Activated CD8-positive, alpha-beta memory T cell treated with anti-CD3 and anti-CD28 coated beads for 36 hours (primary cell): ENCODE data around the gene ATF5. TPM values are rescaled to one million over a fixed set of nuclear protein-coding genes. Genes with fewer than 3 reads are reported as not detected.
"Not testable (repeated sequence)": the region's sequence is repeated elsewhere in the genome, so short reads cannot be mapped to it uniquely, and the experiment has no call there.

ENCODE experiments used
- CTCF ChIA-PET: fragments of 350-600 bp; sonication (Branson Sonifier 250); formaldehyde crosslinking; loops from one replicate; lab custom pipeline; 2021; ENCODE audit warnings: antibody characterized with exemption; lab: Charles Lee
- POLR2A ChIA-PET: fragments of 350-600 bp; sonication (Branson Sonifier 250); formaldehyde crosslinking; loops from one replicate; lab custom pipeline; 2021; ENCODE audit warnings: antibody characterized with exemption; lab: Charles Lee
- total RNA-seq, 2 experiments: library from RNA; stranded (reverse); gene quantifications; one replicate each; pipeline ENCODE4 v1.2.3, GENCODE V29; 2021

The ATF5 gene
- total RNA-seq, 2 experiments from 2014 or later: 34.2 to 38.1 TPM

- ChIA-PET CTCF (no interaction called here), POLR2A (no interaction called here)
These were observed 22.9 kb downstream of the ATF5 start for GRCh38 chr19:49951806-49952478.

- ChIA-PET CTCF (no interaction called here), POLR2A (no interaction called here)
These were observed 23.5 kb downstream of the ATF5 start for GRCh38 chr19:49952479-49952836.

DNA sequence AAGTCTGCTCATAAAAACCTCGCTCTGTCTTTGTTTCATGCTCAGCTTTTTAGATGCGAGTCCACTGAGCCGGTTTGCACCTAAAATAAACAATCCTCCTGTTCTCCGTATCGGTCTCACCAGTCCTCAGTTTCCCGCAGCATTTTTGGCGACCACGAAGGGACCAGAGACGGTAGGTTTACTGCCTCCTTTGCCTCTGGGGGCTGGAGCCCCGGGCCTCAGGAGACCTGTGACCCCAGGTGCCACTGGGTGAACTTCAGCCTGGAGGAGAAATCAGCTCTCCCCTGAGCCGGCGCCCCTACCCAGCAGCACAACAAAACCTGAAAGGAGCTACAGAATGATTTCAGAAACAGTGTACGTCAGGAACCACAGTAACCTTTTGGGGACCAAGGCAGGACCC, 23.9 kb downstream of the ATF5 start:
- ChIA-PET CTCF (interaction anchor here (2.6 kb wide), 1 partner anchor 15 kb away, joined by 13 read pairs; no protein-coding TSS in a partner anchor), POLR2A (no interaction called here)

DNA sequence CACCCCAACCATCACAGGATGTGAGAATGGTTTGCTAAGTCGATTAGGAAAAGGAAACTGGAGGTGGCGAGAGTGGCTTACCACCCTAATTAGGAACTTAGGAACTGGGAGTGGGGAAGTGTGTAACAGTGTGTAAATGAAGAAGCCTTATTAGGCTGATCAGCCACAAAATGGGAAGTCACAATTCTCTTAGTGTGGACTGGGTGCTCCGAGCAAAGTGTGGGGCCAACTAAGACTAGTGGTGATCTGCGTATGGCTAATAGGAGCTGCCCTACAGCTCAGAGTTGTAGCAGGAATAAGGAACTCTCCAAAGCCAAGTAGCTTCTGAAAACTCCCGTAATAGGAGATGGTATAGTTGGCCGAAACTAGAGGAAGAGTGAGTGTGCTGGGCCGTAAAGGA, 24.4 kb downstream of the ATF5 start:
- ChIA-PET POLR2A (no interaction called here), CTCF (interaction anchor here (0.9 to 2.6 kb wide), 2 partner anchors 16 to 30 kb away, joined by 5 to 13 read pairs; no protein-coding TSS in a partner anchor)

- CTCF ChIA-PET: interaction anchor here (0.9 to 2.6 kb wide), 2 partner anchors 17 to 29 kb away, joined by 5 to 13 read pairs; no protein-coding TSS in a partner anchor
- POLR2A ChIA-PET: no interaction called here
These were observed 25.3 kb downstream of the ATF5 start for GRCh38 chr19:49954092-49954829.

DNA sequence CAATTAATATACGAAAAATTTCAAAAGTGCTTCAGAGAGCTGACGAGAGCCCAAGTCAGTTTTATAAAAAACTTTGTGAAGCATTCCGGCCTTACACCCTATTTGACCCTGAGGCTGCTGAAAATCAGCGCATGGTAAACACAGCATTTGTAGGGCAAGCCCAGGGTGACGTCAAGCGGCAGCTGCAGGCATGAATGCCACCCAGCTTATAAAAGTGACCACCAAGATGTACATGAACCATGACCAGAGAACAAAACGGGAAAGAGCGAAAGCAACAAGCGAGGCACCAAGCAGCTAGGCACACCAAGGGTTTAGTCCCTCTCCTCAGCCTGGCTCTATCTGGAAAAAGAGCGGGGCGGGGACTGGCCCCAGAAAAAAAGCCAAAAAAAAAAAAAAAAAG, 25.9 kb downstream of the ATF5 start:
- POLR2A ChIA-PET: no interaction called here
- CTCF ChIA-PET: interaction anchor here (2.6 kb wide), 1 partner anchor 17 kb away, joined by 13 read pairs; no protein-coding TSS in a partner anchor

- POLR2A ChIA-PET: no interaction called here
- CTCF ChIA-PET: no interaction called here
These were observed 27.1 kb downstream of the ATF5 start for GRCh38 chr19:49956115-49956495.

GRCh38 chr19:49957262-49957915, 28.4 kb downstream of the ATF5 start:
- ChIA-PET CTCF (interaction anchor here (0.6 kb wide), 1 partner anchor 20 kb away, joined by 4 read pairs; no protein-coding TSS in a partner anchor), POLR2A (no interaction called here)

DNA sequence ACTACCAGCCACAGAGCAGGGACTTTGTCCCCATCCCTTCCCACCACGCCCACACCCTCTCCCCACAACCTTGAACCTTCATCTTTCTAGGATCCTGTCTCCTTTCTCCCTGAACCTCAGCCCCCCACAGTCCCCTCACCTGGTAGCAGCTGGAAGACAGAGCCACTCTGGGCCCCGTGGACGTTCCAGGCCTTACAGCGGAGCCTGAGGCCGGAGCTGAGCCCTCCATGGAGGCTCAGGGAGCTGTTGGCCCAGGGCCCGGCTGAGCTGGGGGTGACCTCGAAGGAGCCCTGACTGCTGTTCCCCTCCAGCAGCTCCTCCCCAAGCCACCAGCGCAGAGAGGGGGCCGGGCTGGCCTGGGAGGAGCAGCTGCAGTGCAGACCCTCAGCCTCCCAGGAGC, 29.1 kb downstream of the ATF5 start:
- CTCF ChIA-PET, POLR2A ChIA-PET: not testable (repeated sequence)

DNA sequence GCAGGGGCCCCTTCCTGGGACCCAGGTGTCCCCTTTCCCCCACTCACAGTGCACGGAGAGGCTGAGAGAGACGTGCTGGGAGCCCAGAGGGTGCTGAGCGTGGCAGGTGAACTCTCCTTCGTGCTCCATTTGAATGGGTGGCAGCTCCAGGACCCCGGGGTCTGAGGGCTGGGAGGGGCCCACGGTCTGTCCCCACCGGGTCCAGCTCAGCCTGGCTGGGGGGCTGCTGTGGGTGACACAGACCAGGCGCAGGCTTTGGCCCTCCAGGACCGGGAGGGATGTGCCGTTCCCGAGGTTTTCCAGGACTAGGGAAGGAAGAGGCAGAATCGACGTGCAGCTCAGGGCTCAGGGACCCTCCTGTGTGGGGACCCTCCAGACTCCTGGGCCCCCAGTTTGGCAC, 29.6 kb downstream of the ATF5 start:
- CTCF ChIA-PET, POLR2A ChIA-PET: not testable (repeated sequence)

DNA sequence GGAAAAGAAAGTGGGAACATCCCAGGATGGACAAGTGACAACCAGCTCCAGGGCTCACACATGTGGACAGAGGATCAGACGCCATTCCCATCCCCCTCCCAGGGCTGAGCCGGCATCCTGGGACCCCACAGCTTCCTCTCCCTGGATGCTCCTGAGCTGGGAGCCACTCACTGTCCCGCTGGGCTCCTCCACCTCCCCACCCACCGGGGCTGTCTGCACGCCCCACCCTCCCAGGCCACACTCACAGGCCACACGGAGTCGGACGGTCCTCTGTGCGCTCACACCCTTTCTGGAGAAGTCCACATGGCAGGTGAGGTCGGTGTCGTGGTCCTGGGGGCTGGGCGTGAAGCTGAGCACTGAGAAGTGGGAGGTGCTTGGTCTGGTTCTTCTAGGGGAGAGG, 30.9 kb downstream of the ATF5 start:
- POLR2A ChIA-PET, CTCF ChIA-PET: not testable (repeated sequence)

- CTCF ChIA-PET, POLR2A ChIA-PET: not testable (repeated sequence)
These were observed 32.0 kb downstream of the ATF5 start, which contains the start of gene SIGLEC11 for GRCh38 chr19:49960980-49961379. Gene SIGLEC11 (minus strand): TSS chr19:49961172. CDS start chr19:49961081, 91 bp downstream.

- CTCF ChIA-PET: no interaction called here
- POLR2A ChIA-PET: no interaction called here
These were observed 39.4 kb downstream of the ATF5 start for GRCh38 chr19:49968279-49968922.

DNA sequence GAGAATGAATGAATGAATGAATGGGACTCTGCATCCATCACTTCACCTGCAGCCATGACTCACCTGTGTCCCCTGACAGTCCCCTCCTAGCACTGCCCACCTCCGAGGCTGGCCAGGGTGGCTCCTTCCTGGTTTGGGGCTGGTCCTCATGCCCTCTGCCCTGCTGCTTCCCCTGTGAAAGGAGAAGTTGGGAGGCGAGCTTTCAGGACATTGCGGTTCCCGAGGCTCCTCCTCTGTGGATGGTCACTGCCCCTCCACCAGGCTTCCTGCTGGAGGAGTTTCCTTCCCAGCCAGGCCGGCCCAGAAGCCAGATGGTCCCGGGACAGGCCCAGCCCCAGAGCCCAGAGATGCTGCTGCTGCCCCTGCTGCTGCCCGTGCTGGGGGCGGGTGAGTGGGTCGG, 40.4 kb downstream of the ATF5 start:
- POLR2A ChIA-PET, CTCF ChIA-PET: not testable (repeated sequence)

DNA sequence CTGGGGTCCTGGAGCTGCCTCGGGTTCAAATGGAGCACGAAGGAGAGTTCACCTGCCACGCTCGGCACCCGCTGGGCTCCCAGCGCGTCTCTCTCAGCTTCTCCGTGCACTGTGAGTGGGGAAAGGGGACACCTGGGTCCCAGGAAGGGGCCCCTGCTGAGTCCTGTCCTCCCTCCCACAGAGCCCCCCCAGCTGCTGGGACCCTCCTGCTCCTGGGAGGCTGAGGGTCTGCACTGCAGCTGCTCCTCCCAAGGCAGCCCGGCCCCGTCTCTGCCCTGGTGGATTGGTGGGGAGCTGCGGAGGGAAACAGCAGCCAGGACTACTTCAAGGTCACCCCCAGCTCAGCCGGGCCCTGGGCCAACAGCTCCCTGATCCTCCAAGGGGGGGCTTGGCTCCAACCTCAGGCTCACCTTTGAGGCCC, 43.0 kb downstream of the ATF5 start:
- CTCF ChIA-PET: no interaction called here
- POLR2A ChIA-PET: no interaction called here

GRCh38 chr19:49972841-49973240, 43.8 kb downstream of the ATF5 start:
- POLR2A ChIA-PET: no interaction called here
- CTCF ChIA-PET: no interaction called here

GRCh38 chr19:49973987-49974386, 45.0 kb downstream of the ATF5 start:
- ChIA-PET CTCF (no interaction called here), POLR2A (no interaction called here)

- ChIA-PET POLR2A (no interaction called here), CTCF (interaction anchor here (0.6 to 1.2 kb wide), 2 partner anchors 10 to 284 kb away, joined by 3 read pairs; no protein-coding TSS in a partner anchor)
These were observed 46.0 kb downstream of the ATF5 start for GRCh38 chr19:49975051-49975450.

DNA sequence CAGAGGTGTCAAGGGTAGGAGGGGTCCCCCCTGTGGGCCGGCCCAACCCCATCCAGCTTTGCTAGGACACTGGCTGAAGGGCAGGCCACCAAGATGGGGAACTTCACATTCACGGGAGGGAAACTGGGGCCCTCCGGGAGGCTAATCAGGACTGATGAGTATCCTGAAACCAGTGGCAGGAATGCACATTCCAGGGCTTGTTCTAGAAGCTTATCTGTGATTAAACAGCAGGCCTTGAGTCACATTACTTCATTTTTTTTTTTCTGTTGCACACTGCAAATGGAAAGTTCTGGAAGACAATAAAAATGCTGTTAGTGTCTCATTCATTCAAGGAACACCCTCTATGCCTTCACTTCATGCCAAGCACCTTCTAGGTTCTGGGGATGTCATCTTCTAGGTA, 47.5 kb downstream of the ATF5 start:
- ChIA-PET POLR2A (no interaction called here), CTCF (interaction anchor here (1.2 kb wide), 1 partner anchor 9 kb away, joined by 3 read pairs; no protein-coding TSS in a partner anchor)

- POLR2A ChIA-PET: no interaction called here
- CTCF ChIA-PET: no interaction called here
These were observed 48.1 kb downstream of the ATF5 start for GRCh38 chr19:49977076-49977475.
